ENCODE results near the gene CFAP410.
"Not testable (repeated sequence)": the region's sequence is repeated elsewhere in the genome, so short reads cannot be mapped to it uniquely, and the experiment has no call there.

The CFAP410 gene

DNA sequence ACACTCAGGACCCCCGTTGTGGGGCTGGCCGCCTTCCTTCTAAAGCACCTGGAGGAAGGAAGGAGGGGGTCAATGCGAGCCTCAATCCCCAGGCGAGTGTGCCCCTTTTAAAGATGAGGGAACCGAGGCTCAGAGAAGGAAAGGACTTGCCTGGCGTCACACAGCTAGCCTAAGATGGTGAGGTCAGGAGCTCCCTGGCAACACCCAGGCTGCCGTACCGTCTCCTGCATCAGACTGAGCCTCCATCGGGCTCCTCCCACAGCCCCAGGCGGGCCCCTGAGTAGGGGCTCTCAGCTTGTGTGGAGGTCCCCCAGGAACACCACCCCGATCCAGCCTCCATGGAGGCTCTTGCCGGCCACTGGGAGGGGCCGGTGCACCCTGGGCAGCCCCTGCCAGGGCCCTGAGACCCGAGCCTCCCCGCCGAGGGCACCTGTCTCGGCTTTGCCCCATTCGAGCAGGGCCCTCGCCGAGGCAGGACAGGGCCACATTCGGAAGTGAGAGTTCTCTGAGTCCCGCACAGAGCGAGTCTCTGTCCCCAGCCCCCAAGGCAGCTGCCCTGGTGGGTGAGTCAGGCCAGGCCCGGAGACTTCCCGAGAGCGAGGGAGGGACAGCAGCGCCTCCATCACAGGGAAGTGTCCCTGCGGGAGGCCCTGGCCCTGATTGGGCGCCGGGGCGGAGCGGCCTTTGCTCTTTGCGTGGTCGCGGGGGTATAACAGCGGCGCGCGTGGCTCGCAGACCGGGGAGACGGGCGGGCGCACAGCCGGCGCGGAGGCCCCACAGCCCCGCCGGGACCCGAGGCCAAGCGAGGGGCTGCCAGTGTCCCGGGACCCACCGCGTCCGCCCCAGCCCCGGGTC is 53.8 kb downstream of the CFAP410 start, which contains the start of gene AIRE:
AIRE (plus strand) TSS at position 739 of the 855 bp plus-strand sequence. CDS start 131 bp downstream, outside the sequence.
- no peak for DNase-seq (ENCODE audit: low read depth in 2 of 2)

DNA sequence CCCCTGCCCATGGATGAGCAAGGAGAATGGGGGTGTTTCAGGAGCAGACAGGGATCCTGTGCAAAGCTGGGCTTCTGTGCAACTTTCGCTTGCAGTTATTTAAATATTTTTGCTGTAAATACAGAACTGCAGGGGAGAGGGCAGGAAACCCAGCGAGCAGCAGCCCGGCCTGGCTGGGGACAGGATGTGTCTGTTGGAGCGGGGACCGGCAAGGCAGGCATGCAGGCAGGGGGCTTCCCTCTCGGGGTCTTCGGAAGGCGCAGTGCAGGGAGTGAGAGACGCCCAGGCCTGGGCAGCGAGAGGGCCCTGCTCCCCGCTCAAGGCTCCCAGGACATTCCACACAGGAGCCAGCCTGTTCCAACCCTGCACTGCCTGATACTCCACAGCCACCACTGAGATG is 55.2 kb downstream of the CFAP410 start:
- no peak for DNase-seq (ENCODE audit: low read depth in 2 of 2)

DNA sequence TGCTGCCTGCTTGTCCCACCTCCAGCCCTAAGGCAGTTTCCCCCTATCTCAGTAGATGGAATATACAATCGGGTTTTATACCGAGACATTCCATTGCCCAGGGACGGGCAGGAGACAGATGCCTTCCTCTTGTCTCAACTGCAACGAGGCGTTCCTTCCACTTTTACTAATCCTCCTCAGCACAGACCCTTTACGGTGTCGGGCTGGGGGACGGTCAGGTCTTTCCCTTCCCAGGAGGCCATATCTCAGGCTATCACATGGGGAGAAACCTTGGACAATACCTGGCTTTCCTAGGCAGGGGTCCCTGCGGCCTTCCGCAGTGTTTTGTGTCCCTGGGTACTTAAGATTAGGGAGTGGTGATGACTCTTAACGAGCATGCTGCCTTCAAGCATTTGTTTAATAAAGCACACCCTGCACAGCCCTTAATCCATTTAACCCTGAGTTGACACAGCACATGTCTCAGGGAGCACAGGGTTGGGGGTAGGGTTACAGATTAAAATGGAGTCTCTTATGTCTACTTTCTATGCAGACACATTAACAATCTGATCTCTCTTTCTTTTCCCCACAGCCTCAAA is 55.9 kb downstream of the CFAP410 start:
- DNase-seq (ENCODE audit: low read depth in 2 of 2), result not testable (repeated sequence)

DNA sequence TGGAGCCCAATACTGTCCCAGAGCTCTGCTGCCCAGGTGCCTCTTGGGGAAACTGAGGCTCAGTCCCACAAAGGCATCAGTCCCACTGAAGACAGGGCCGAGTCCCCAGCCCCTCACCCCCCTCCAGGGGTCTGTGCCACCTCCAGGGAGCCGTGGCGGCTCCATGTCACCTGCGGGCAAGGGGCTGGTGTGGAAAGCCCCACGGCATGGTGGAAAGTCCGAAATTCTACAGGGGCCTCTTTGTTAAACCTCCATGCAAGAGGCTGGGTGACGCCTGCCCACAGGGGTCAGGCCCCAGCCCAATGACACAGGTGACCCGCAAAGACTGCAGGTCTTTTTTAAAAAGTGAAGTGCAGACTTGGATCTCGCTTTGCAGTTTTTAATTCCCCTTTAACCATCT is 56.8 kb downstream of the CFAP410 start:
- no peak for DNase-seq (ENCODE audit: low read depth in 2 of 2)

DNA sequence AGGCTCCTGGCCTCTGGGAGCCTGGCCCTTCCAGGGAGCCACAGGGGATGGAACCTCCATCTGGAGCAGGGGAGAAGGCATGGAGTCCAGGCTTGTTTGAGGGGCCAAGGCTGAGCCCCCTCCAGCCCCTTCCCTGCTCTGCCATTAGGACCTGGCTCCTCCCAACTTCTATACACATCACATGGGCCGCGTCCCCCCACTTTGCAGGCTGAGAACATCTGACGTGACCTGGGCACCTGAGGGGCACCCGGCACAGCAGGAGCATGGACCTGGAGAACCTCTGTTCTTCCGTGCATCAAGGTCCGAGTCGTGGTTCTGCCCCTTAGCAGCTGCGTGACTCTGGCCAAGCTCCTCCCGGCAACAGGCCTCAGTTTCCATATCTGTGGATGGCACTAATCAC is 57.4 kb downstream of the CFAP410 start:
- no peak for DNase-seq (ENCODE audit: low read depth in 2 of 2)

DNA sequence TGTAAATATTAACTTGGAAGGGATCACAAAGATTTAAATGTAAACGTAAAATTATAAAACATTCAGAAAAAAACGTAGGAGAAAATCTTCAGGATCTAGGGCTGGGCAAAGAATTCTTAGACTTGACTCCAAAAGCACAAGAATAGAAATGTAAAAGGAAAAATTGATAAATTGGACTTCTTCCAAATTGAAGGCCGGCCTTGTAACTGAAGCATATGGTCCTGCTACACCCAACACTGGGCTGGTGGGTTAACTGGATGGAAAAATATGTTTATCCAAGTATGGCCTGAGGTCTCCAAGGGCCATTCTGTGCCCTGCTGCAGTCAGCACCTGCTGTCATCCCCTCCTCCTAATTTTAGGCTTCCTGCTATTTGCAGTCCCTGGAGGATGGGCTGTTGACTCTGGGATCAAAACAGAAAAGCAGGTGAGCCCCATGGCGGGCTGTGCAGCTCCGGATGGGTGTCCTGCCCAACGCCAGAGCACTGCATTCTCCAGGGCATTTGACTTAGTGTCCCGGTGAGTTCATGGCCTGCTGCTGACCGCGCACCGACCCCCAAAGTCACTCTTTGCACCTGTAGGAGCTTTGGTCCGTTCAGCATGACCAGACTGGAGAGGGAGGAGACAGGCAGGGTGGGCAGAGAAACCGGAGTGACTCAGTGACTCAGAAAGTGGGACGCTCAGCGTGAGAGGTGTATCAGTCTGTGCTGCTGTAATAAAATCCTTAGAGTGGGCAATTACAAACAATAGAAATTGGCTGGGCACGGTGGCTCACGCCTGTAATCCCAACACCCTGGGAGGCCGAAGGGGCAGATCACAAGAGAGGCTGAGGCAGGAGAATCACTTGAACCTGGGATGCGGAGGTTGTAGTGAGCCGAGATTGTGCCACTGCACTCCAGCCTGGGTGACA is 59.6 kb downstream of the CFAP410 start:
- DNase-seq (ENCODE audit: low read depth in 2 of 2), result no peak

All from stimulated activated CD8-positive, alpha-beta memory T cell treated with anti-CD3 and anti-CD28 coated beads, Interleukin-2, amount 100 ng/mL, for 1 hour (primary cell).